Skeletal muscle tissue (tissue), 4 donors: ENCODE data around the gene SPIN2B. TPM values are rescaled to one million over a fixed set of nuclear protein-coding genes. Genes with fewer than 3 reads are reported as not detected.
A peak's percentile ranks its signal among the peaks of the same experiment; 100 is the strongest.
"Not testable (repeated sequence)": the region's sequence is repeated elsewhere in the genome, so short reads cannot be mapped to it uniquely, and the experiment has no call there.

ENCODE experiments used
- H3K27ac ChIP-seq: one replicate; pipeline ENCODE4 v1.7.0; 2013; ENCODE audit warnings: mild to moderate bottlenecking, low read depth, low read length, inconsistent platforms
- H3K27me3 ChIP-seq, 3 donors: one replicate each; pipeline ENCODE4 v1.7.0; 2013; ENCODE audit warnings: low read length in 3 of 3; ENCODE audit not compliant: control insufficient read depth in 3 of 3, insufficient read depth in 3 of 3
- H3K36me3 ChIP-seq, 3 donors: one replicate each; pipeline ENCODE4 v1.7.0; 2013; ENCODE audit warnings: low read length in 3 of 3; ENCODE audit not compliant: control insufficient read depth in 3 of 3, insufficient read depth in 3 of 3
- H3K4me1 ChIP-seq, 3 donors: one replicate each; pipeline ENCODE4 v1.7.0; 2013; ENCODE audit warnings: low read length in 3 of 3, mild to moderate bottlenecking in 3 of 3; ENCODE audit not compliant: control insufficient read depth in 3 of 3, insufficient read depth in 3 of 3
- H3K4me3 ChIP-seq, 3 donors: one replicate each; pipeline ENCODE4 v1.7.0; 2013; ENCODE audit warnings: low read length in 3 of 3
- H3K9ac ChIP-seq, 3 donors: one replicate each; pipeline ENCODE4 v1.7.0; 2013; ENCODE audit warnings: low read length in 3 of 3, mild to moderate bottlenecking in 3 of 3, moderate library complexity in 2 of 3, low read depth in 1 of 3
- H3K9me3 ChIP-seq, 3 donors: one replicate each; pipeline ENCODE4 v1.7.0; 2013; ENCODE audit warnings: low read length in 3 of 3; ENCODE audit not compliant: control insufficient read depth in 3 of 3
- total RNA-seq: library from RNA; depleted of rRNA; stranded (reverse); fragments of >200 nt; gene quantifications from one replicate; pipeline ENCODE4 v1.2.3, GENCODE V29; 2014
- donor health status: Osteomylitis.

The SPIN2B gene
- total RNA-seq, 1 donor from 2014 or later: 7.8 TPM

GRCh38 chrX:57133706-57134105 is 12.4 kb upstream of the SPIN2B start:
- H3K9me3 ChIP-seq: no peaks in the 10 kb centered on the region
- H3K36me3 ChIP-seq: no peaks in the 10 kb centered on the region
- no peak overlapping the region for H3K27ac ChIP-seq
- no peak overlapping the region for H3K9ac ChIP-seq
- no peaks in the 10 kb centered on the region for H3K27me3 ChIP-seq
- no peaks in the 10 kb centered on the region for H3K4me1 ChIP-seq
- no peak overlapping the region for H3K4me3 ChIP-seq

DNA sequence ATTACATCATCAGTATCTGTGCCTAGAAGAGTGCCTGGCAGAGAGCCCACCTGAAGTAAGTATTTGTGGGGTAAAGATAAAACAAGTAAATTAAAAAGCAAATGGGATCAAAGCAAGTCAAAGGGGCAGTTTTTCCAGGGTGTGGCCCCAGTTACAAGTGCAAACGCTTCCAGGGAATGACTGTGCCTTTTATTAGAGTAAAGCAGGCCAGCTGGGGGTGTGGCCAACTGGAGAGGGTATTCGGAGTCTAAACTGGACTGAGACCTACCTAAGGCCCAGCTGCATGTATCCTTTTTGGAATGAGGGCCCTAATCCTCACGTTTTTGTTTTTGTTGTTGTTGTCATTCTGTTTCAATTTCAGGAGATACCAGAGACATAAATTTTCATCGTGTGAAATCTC is 11.9 kb upstream of the SPIN2B start:
- not testable (repeated sequence) for H3K9ac ChIP-seq, H3K27ac ChIP-seq, H3K4me1 ChIP-seq, H3K4me3 ChIP-seq, H3K27me3 ChIP-seq, H3K9me3 ChIP-seq, H3K36me3 ChIP-seq

GRCh38 chrX:57132046-57132445 is 10.7 kb upstream of the SPIN2B start:
- no peaks in the 10 kb centered on the region for H3K9me3 ChIP-seq
- H3K27ac ChIP-seq: no peak overlapping the region
- H3K27me3 ChIP-seq: no peaks in the 10 kb centered on the region
- H3K36me3 ChIP-seq: no peaks in the 10 kb centered on the region
- H3K9ac ChIP-seq: no peak overlapping the region
- H3K4me1 ChIP-seq: no peaks in the 10 kb centered on the region
- no peak overlapping the region for H3K4me3 ChIP-seq

DNA sequence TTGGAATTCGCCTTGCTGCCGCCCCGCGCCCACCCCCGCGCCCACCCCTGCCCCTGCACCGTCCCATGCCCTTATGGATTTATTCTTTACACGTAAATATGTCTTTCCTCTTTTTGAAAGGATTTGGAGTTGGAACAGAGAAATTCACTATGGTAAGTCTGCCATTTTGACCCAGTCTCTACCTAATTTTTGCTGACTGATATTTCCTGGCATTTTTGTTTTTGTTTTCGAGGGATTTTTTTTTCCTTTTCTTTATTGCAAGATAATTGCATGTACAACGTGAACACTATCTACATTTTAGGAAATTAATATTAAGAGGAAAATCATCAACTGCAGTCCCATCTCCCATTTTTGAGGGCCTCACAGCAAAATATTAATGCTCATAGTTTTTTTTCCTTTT is 468 bp upstream of the SPIN2B start:
- Histone ChIP-seq H3K9ac (peak overlapping the region; percentile 62 to 86 (median 72)), H3K27me3 (no peaks in the 10 kb centered on the region), H3K9me3 (no peaks in the 10 kb centered on the region), H3K36me3 (peaks cover 0 to 3% (median 0%) of the 10 kb centered on the region in 3 donors), H3K27ac (peak overlapping the region; percentile 65), H3K4me3 (peak overlapping the region; percentile 72 to 86 (median 84)), H3K4me1 (no peaks in the 10 kb centered on the region)

GRCh38 chrX:57120619-57121161 is 658 bp downstream of the SPIN2B start:
- Histone ChIP-seq H3K4me3 (peak overlapping the region; percentile 72 to 86 (median 84)), H3K27ac (peak overlapping the region; percentile 65), H3K9ac (peak overlapping the region; percentile 62 to 86 (median 80))
- H3K27me3 ChIP-seq, H3K36me3 ChIP-seq, H3K9me3 ChIP-seq, H3K4me1 ChIP-seq: not testable (repeated sequence)

GRCh38 chrX:57119416-57119815 is 1.9 kb downstream of the SPIN2B start:
- Histone ChIP-seq H3K27me3 (no peaks in the 10 kb centered on the region), H3K36me3 (peaks cover 0 to 3% (median 0%) of the 10 kb centered on the region in 3 donors)

DNA sequence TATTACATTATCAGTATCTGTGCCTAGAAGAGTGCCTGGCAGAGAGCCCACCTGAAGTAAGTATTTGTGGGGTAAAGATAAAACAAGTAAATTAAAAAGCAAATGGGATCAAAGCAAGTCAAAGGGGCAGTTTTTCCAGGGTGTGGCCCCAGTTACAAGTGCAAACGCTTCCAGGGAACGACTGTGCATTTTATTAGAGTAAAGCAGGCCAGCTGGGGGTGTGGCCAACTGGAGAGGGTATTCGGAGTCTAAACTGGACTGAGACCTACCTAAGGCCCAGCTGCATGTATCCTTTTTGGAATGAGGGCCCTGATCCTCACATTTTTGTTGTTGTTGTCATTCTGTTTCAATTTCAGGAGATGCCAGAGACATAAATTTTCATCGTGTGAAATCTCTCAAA is 3.8 kb downstream of the SPIN2B start:
- H3K36me3 ChIP-seq, H3K27ac ChIP-seq, H3K4me3 ChIP-seq, H3K9me3 ChIP-seq, H3K9ac ChIP-seq, H3K4me1 ChIP-seq, H3K27me3 ChIP-seq: not testable (repeated sequence)

More at GRCh38 chrX:57119416-57119815, 1.9 kb downstream of the SPIN2B start:
- Histone ChIP-seq H3K9me3 (no peaks in the 10 kb centered on the region), H3K4me3 (no peak overlapping the region), H3K27ac (no peak overlapping the region), H3K4me1 (no peaks in the 10 kb centered on the region), H3K9ac (no peak overlapping the region)

- Histone ChIP-seq H3K36me3 (peaks cover 0 to 1% (median 0%) of the 10 kb centered on the region in 3 donors), H3K4me1 (no peaks in the 10 kb centered on the region), H3K9ac (no peak overlapping the region), H3K4me3 (no peak overlapping the region), H3K27ac (no peak overlapping the region), H3K9me3 (no peaks in the 10 kb centered on the region), H3K27me3 (no peaks in the 10 kb centered on the region)
Observed at GRCh38 chrX:57104921-57105398, 16.4 kb downstream of the SPIN2B start.

- peaks cover 0 to 1% (median 0%) of the 10 kb centered on the region in 3 donors for H3K36me3 ChIP-seq
- H3K27me3 ChIP-seq: no peaks in the 10 kb centered on the region
- no peaks in the 10 kb centered on the region for H3K4me1 ChIP-seq
- no peak overlapping the region for H3K9ac ChIP-seq
- H3K4me3 ChIP-seq: no peak overlapping the region
- no peaks in the 10 kb centered on the region for H3K9me3 ChIP-seq
- H3K27ac ChIP-seq: no peak overlapping the region
Observed at GRCh38 chrX:57104406-57104805, 16.9 kb downstream of the SPIN2B start.

DNA sequence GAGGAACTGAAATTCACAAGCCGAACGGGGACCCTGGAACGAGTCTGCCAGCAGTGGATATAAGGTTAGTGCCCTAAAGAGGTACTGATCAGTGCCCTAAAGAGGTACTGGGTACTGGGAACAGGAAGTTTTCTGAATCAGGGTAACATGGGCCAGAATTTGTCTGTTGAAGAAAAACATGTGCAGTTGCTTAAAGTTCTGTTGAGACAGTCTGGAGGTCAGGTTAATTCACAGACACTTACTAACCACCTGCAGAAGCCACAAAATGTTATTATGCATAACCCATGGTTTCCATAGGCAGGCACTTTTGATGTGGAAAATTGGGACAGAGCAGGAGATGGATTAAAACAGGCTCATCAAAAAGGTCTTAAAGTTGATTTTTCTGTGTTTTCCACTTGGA is 17.9 kb downstream of the SPIN2B start:
- no peaks in the 10 kb centered on the region for H3K4me1 ChIP-seq
- H3K9ac ChIP-seq: no peak overlapping the region
- no peak overlapping the region for H3K27ac ChIP-seq
- no peak overlapping the region for H3K4me3 ChIP-seq
- H3K9me3 ChIP-seq: no peaks in the 10 kb centered on the region
- H3K27me3 ChIP-seq: no peaks in the 10 kb centered on the region
- peaks cover 0 to 1% (median 0%) of the 10 kb centered on the region in 3 donors for H3K36me3 ChIP-seq
